Measurements from ENCODE around the gene MAML2.

MAML2 gene

DNA sequence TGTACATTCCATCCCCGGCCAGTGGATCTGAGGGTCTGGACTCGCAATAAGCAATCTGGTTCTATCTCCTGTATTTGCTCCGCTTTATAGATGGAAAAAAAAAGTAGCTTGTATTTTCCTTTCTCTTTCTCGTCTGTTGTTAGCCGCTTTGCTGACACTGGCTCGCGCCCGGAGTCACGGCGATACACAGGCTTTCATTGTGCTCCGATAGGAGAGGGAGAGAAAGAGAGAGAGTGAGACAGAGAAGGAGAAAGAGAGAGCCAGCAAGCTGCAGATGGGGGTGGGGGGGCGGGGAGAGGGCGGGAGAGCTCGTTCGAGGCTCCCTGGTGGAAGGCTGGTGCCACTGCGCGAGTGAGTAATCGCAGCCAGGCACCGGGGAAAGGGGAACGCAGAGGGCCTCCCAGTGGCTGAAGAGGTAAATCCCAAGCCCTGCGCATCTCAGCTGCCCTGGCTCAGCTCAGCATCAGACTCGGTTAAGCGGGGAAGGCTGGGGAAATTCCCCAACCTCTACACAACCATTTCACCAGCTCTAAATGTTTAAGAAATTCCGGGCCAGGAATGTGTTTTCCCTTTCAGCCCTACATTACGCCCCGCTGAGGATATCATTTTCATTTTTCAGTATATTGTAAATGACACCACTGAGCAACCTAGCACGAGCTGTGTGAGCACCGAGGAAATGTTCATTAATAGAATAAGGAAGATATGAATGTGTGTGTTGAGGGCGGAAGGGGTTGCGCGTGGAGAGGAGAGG is at the start of gene MAML2:
MAML2 (minus strand) TSS at position 235 of the 751 bp plus-strand sequence. CDS start 1,300 bp downstream, outside the sequence.
- DNase-seq, result peak; percentile 96

DNA sequence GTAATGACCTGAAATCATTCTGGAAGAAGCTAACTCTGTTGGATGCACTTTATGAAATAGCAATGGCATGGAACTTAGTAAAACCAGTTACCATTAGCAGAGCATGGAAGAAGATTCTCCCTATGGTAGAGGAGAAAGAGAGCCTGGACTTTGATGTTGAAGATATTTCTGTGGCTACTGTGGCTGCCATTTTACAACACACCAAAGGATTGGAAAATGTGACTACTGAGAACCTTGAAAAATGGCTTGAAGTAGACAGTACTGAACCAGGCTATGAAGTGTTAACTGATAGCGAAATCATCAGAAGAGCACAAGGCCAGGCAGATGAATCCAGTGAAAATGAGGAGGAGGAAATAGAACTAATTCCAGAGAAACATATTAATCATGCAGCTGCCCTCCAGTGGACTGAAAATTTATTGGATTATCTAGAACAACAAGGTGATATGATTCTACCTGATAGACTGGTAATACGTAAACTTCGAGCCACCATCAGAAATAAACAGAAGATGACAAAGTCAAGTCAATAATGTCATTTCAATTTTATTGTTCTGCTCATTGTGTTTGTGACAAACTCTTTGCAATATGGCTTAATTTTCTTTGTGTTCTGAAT is 48.8 kb upstream of the MAML2 start:
- no peak for DNase-seq

DNA sequence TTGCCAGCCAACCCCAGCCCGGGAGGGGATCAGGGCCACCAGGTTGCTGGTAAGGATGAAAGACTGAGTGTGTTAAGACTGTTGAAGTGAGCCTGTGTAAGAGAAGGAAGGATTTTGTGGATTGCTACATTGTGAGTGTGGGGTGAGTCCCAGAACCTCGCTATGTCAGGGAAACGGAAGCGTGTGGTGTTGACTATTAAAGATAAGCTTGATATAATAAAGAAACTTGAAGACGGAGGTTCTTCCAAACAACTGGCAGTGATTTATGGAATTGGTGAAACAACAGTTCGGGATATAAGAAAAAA is 47.4 kb upstream of the MAML2 start:
- no peak for DNase-seq

DNA sequence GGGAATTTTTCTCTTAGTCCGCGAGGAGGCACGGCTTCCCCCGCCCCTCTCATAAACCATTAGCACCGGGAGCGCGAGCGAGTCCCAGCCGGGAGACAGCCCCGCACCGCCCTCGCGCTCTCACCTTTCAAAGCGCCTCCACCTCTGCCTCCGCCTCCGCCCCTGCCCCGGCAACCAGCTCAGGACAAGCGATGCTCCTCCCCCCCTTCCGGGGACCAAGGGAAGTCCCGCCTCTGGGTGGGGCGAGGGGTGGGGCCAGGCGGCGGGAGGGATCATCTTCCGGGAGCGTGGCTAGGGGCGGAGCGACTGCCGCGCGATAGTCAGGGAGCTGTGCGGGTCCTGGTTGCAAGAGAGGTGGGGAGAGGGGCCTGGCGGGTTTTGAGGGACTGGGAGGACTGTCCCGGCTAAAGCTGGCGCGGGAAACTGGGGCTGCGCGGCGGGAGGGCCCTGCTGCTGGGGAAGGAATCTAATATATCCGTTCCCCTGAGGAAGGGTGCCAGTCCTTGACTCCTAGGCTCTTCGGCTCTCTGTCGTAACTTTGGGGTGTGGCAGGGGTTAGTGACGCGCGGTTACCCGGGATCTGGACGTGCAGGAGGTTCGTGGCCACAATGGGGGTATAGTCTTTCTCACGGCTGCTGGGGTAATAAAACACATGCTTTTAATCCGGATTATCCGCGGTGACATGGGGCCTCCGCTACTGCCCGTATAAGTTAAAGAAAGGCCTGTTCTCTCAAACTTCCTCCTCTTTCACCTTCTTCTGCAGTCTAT is 46.9 kb upstream of the MAML2 start, which contains the start of the genes CCDC82 and JRKL:
CCDC82 (minus strand) TSS at position 193 of the 768 bp plus-strand sequence. CDS start 5,165 bp downstream, outside the sequence.
JRKL (plus strand) TSS at position 294 of the 768 bp plus-strand sequence. CDS start 637 bp downstream, outside the sequence.
- peak; percentile 99 for DNase-seq

DNA sequence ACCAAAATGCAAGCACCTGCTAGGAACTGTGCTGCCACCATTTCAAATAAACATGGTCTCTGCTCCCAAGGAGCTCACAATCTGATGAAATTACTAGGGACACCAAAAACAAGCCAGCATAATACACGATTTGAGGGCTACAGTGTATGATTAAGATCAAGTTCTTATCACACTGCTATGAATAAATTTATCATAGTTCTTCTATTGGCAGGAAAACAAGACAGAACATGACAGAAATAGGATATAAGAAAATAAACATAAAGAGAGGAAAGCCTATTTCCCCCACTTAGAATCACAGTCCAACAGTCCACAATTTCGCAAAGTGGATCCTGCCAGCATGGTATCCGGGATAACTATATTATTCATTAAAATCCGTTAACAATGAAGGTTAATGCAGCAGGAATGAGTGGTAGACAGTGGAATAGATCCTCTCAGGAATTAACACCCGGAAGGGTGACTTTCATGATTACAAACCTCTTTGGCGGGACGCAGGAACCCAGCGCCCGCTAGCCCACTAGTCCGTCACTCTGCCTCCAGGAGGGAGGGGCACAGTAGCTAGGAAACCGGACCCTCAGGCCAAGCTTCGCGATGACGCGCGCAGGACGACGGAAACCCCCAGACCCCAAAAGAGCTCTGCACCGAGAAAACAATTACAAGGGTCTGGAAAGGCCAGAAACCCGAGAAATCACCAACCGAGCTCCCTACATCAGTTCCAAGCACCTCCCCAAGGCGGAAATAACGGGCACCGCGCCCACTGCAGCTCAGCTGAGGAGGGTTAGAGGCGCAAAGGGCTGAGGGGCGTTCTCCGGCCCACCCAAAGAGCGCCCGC is 46.1 kb upstream of the MAML2 start:
- no peak for DNase-seq

DNA sequence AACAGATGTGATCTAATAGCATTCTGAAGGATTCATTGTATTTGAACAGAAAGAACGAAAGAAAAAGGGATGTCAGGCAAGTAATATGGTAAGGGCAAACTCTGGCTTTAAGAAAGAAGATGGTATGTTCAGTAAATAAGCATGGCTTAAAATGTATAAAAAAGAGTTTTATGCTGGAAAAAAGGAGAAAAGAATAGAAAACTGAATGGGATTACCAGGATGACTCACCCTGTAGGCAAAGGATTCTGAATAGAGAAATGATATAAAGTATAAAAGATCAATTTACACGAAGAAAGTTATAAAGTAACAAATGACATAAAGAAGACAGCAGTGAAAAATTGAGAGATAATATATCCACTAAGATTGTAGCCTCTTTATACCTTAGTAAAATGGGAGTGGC is 42.2 kb upstream of the MAML2 start:
- no peak for DNase-seq

DNA sequence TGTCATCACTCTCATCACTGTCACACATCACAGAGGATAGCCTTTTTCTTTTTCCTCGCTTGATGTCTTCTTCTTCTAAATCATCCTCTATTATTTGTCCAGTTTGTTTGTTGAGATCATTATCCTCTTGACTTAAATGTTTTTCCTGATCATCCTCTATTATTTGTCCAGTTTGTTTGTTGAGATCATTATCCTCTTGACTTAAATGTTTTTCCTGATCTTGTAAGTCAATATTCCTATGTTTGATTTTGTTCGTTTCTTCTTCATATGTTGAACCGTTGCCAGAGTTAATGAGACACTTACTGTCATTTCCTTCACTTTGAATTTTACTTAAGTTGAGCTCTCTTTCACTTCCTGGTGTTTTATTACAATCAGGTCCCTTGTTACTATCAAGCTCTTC is 41.2 kb upstream of the MAML2 start:
- DNase-seq, result no peak

DNA sequence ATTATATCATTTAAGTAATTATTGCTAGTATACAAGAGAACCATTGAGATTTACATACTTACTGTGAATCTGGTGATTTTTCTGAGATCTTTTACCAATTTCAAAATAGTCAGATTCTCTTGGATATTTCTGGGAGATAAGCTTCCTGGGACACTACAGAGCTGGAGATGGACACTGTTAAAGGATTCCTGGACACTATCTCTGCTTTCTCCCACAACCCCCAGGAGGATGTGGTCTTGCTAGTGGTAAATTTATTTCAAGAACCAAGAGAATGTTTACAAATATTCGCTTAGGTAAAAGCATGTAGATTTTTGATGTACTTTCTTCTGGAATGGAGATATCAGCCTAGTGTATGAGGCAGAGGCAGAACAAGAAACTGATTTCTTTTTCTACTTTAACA is 33.8 kb upstream of the MAML2 start:
- DNase-seq, result no peak

DNA sequence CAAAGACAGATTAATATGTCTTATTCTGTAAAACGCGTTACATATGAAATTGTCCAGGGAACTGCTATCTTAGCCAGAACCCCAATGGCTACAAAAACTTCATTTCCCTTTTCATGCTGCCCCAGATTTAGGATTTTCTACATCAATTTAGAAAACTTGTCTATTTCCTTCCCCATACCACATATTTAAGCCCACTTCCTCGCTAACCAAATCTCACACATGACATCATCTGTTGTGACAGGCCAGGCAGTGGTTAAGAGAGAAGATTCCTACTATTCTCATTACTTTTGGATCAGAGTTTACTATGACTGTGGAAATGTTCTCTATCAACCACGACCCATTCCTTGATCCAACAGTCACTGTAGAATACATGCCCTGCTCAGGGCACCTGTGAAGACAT is 30.8 kb upstream of the MAML2 start:
- no peak for DNase-seq

DNA sequence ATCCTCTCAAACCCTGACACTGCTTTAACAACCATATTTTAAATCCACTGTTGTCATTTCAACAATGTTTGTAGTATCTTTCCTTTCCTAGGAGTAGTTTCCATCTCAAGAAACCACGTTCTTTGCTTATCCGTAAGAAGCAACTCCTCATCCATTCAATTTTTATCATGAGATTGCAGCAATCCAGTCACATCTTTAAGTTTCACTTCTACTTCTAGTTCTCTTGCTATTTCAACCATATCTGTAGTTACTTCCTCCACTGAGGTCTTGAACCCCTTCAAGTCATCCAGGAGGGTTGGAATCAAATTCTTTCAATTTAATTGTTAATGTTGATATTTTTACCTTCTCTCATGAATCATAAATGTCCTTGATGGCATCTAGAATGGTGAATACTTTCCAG is 24.3 kb upstream of the MAML2 start:
- DNase-seq, result no peak

DNA sequence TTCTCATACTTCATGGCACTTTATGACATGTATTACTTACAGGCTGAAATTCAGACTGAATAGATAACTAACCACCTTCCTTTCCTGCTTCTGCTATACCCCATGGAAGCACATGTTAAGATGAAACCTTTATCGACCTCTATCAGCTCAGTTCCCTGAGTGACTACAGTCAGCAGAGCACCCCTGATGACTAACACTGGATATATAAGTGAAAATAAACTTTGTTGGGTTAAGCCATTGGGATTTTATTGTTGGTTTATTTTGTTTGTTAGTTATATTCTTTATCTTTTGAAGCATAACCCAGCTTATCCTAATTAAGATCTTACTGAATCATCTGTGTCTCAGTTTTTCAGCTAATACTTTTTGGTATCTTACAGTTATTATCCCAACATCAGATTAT is 23.0 kb upstream of the MAML2 start:
- DNase-seq, result no peak

DNA sequence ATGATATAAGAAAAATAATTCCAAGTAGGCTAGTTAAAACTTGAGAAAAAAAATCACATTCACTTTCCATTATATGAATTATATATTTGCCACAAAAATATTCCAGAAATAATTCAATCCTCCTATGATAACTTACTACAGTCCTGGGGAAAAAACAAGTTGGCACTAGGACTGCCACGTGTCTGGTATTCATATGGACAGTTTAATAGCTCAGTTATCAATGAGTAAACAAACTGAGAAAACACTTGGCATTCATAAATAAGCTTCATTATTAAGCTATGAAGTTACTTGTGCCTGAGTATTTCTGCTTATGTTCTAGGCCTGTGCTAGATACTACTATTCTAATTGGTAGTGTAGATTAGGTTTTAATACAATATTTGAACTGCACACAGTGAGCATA is 22.5 kb upstream of the MAML2 start:
- DNase-seq, result no peak

DNA sequence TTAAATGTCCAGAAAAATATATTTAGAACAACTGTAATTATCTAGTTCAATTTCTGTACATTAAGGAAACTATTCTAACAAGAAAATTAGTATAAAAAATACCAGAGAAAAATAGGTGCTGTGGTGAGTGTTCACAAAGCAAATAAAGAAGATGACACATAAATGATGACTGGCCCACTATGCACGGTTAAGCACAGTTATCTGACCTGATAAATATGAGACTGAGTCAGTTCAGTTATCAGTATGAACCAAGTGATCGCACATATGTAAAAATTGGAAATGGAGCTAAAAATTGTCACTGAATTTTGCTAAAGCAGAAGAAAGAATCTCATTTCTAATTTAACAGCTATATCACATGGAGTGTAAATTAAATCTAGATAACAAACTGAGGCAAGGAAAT is 18.8 kb upstream of the MAML2 start:
- no peak for DNase-seq

DNA sequence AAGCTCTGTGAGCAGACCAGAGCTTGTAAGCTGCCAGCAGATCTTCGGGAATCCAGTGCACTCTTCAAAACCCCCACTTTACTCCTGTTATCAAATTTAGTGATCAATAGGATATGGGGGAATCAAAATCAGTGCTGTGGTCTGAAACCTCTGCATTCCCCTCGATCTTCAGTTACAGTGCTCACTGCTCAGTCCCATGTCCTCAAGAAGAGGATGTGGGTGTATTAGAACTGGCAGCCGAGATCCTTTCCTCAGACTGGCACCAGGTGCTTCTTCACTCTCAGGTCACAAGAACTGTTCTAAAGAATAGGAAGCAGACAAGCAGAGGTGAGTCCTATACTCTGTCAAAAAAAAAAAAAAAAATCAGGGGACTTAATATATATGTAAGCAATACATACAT is 15.3 kb upstream of the MAML2 start:
- DNase-seq, result no peak

DNA sequence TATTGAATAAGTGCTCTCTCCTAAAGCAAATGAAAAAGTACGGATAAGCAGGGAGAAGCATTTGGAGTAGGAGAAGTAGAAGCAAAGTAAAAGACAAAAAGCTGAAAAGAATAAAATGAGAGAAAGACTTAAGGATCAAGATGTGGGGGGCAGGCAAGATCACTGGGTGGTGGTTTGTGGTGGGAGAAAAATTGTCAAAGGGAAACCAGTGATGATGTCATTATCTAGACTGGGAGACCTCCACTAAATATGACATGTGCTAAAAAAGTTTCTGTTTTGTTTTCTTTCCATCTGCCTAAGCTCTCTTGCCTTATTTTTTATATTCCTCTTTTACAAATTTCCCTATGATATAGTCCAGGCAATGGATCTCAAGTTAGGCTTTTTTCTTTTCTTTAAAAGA is 14.8 kb upstream of the MAML2 start:
- DNase-seq, result no peak

DNA sequence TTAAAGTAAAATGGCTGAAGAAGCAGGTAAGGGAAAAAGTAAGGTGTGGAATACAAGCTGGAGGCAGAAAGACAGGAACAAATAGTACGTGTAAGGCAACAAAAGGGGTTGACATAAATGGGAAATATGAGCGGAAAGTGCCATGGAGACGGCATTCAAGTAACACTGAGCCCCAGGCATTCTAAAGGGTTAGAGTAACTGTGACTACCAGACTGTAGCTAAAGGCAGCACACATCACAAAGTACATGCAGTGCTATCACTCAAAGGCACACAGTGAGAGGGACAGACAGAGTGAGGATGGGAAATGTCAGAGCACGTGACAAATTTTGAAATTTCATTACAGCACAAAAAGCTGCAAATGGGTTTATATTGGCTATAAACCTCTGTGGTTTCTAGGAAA is 13.9 kb upstream of the MAML2 start:
- no peak for DNase-seq

DNA sequence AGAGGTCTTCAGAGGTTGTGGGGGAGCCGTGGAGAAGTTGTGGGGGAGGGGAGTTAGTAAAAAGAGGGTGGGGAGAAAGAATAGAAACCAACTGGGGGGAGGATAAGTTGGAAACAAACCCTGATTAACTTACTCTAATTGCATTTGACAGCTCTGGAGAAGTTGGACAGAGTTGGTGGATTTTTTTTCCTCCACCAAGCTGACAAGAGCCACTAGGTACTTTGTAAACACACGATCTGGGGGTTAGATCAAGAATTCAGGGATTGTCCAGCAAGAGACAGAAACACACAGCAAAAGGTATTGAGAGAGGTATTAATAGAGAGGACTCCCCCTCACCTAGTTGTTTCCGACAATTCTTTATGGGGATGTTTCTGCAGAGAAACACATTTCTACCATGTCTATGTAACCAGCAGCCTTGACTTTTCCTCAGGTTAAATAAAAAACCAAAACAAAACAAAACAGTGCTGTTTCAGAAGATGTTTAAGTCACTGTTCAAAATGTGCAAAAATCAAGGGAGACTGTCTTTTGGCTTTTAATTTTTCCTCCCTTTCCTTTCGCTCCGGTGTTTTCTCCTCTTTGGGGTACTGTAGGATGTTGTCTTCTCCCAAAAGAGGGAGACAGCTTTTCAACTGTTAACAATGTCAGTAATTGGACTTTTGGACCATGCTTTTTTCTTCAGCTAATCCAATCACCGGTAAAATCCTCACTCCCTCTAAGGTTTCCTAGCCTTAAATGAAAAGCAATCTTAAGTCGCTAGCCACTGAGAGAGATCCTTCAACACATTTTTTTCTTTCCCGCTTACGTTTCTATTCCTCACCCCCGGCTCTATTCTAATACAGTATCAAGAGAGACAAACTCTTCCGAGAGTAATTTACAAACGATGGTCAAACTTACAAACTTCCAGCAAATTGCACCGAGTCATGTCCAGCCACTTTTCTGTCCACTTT is 708 bp downstream of the MAML2 start:
- no peak for DNase-seq

DNA sequence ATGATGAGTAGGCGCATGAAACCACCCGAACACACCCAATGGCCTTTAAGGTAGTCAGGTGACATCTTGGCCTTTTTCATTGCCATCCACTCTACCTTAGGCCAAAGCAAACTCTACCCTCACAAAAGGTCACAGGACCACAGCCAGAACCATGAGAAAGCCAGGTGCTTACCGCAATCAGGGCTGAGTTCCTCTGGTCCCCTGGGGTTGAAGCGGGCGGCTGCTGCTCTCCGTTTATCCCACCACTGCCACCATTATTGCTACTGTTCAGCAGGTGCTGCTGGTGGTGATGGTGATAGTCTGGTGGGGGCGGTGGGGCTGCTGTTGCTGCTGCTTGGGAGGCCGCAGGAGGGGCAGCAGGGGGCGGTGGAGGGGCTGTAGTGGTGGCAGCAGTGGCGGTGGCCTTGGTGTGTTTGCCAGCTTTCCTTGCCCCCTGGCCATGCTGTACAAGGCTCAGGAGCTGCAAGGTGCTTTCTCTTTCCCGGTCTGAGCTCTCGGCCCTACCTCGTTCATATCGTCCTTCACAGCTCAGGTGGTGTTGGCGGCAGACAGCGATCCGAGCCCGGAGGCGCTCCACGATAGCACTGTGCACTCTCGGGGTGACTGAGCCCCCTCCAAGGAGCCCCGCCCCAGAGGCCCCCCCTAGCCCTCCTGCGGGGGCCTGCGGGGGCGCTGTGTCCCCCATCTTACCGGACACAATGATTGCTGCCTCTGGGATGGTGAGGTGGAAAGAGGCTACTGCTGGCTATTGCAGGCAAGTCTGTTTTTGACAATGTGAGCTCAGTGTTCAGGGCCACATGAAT is 1.6 kb downstream of the MAML2 start:
- DNase-seq, result peak; percentile 69

DNA sequence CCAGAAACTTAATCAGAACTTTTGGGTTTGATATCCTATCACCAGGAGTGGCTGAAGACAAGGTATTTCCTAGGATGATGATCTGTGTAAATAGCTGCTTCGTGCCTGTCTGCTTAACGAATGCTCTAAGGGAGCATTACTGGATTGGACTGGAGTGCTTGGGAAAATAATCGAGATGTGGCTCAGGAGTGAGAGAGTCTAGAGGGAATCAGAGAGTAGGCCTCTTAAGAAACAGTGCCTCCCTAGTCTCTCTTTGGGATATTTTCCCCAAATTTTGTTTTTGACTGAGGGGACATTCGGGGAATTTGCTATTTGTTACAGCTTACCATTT is 2.5 kb downstream of the MAML2 start:
- no peak for DNase-seq

DNA sequence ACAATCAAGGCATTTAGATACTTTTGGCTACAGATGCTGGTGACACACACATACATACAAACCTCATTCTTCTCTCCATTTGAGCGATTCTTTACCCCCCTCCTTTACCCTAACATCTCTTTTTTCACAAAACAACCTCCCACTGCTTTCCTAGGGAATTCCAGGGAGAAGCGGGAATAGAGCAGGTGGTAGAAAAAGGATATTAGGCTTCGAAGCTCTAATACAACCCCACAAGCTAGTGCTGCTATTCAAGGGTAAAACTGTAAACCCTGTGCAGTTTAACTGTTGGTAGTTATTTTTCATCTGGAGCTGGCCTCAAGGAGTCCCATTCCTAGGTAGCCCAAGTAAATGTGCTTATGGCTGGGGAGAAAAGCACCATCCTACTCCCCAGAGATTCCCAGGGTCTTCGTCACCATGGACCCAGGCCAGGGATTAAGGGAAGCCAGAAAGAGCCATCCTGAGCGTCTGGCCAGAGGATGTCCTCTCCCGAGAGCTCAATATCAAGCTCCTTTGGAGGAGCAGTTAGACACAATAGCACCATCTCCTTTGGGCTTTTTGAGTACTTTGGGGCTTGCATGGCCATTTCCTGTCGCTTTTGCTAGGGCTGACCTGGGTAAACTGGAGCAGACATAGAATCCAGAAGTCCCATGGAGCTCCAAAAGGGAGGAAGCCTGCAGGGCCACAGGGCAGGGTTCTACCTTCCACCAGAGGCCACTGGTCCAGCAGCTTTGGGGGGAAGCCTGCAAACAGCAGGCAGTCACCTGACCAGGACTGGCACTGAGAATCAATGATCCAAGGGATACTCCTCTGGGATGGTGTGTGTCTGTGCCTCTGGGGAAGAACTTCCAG is 3.1 kb downstream of the MAML2 start:
- DNase-seq, result no peak

Data from femur (tissue), 1 donor.